Endothelial cell of umbilical vein (primary cell): ENCODE measurements around the gene SLC2A6. TPM values are rescaled to one million over a fixed set of nuclear protein-coding genes. Genes with fewer than 3 reads are reported as not detected.

Experiments
- BruUV-seq: library from RNA; stranded (reverse); fragments of 400-500 nt; replicated peaks from 2 replicates; lab custom pipeline; 2021; lab: Mats Ljungman, UMichigan
- CTCF ChIA-PET: fragments of 300-600, 350-600 bp; sonication (Branson Sonifier 250); formaldehyde crosslinking; loops from one replicate; lab custom pipeline; 2021; ENCODE audit warnings: antibody characterized with exemption, inconsistent platforms; lab: Charles Lee
- POLR2A ChIA-PET: fragments of 300-600, 350-600 bp; sonication (Branson Sonifier 250); formaldehyde crosslinking; loops from one replicate; lab custom pipeline; 2021; ENCODE audit warnings: antibody characterized with exemption, inconsistent platforms; lab: Charles Lee
- DNase-seq: peaks from one replicate; pipeline ENCODE4 v3.0.0-alpha.2; 2011; ENCODE audit warnings: low read depth, low spot score
- FAIRE-seq: peaks from 2 replicates; lab custom pipeline; 2011; peaks lifted over from hg19 to GRCh38; lab: Jason Lieb, UNC
- H2AFZ ChIP-seq: 2 replicates; pipeline ENCODE4 v1.6.0; 2012; ENCODE audit warnings: low read depth, low read length, control low read depth, inconsistent platforms
- H3K27ac ChIP-seq: 2 replicates; pipeline ENCODE4 v1.5.1; 2011; ENCODE audit warnings: low read depth, mild to moderate bottlenecking, control low read depth, low read length, moderate library complexity; ENCODE audit not compliant: insufficient read depth
- H3K27me3 ChIP-seq, 2 experiments: 2 replicates each; pipeline versions ENCODE4 v1.6.0 to v1.6.1; 2011; ENCODE audit warnings: low read length in 2 of 2, mixed read lengths in 1 of 2; ENCODE audit not compliant: control insufficient read depth in 2 of 2, insufficient read depth in 2 of 2
- H3K36me3 ChIP-seq, 2 experiments: 2 replicates in 1 of 2; 3 replicates in 1 of 2; pipeline ENCODE4 v1.5.1; 2011; ENCODE audit warnings: low read length in 2 of 2, mild to moderate bottlenecking in 1 of 2, moderate library complexity in 1 of 2; ENCODE audit not compliant: control insufficient read depth in 2 of 2, insufficient read depth in 2 of 2; ENCODE audit errors: extremely low read depth in 1 of 2
- H3K4me1 ChIP-seq: 3 replicates; pipeline ENCODE4 v1.5.1; 2011; ENCODE audit warnings: mild to moderate bottlenecking, low read length; ENCODE audit not compliant: control insufficient read depth, insufficient read depth; ENCODE audit errors: extremely low read depth
- H3K4me2 ChIP-seq: 2 replicates; pipeline ENCODE4 v1.6.1; 2011; ENCODE audit warnings: low read length, control low read depth, mixed read lengths; ENCODE audit not compliant: insufficient read depth
- H3K4me3 ChIP-seq, 3 experiments: fragments of 200-600 bp in 1 of 3; sonication (generic), shearing (Covaris generic) in 1 of 3; replicated peaks in 1 of 3; 2 replicates each; pipeline ENCODE4 v1.5.1; 2011 to 2016; ENCODE audit warnings: control low read depth in 3 of 3, low read length in 3 of 3, mild to moderate bottlenecking in 2 of 3, inconsistent platforms in 1 of 3, low read depth in 1 of 3, moderate library complexity in 1 of 3; ENCODE audit not compliant: insufficient read depth in 1 of 3
- H3K79me2 ChIP-seq: 2 replicates; pipeline ENCODE4 v1.6.0; 2012; ENCODE audit warnings: low read length, inconsistent platforms; ENCODE audit not compliant: control insufficient read depth, insufficient read depth
- H3K9ac ChIP-seq: replicated peaks from 2 replicates; pipeline ENCODE3; 2011; ENCODE audit warnings: low read length, control low read depth; ENCODE audit not compliant: insufficient read depth; ENCODE audit errors: extremely low read depth
- H3K9me1 ChIP-seq: replicated peaks from 3 replicates; pipeline ENCODE4 v1.6.0; 2011; ENCODE audit warnings: mild to moderate bottlenecking, low read length; ENCODE audit not compliant: control insufficient read depth, insufficient read depth; ENCODE audit errors: extremely low read depth
- H3K9me3 ChIP-seq: replicated peaks from 2 replicates; pipeline ENCODE4 v1.5.1; 2012; ENCODE audit warnings: low read length, inconsistent platforms; ENCODE audit not compliant: control insufficient read depth, insufficient read depth
- H4K20me1 ChIP-seq: replicated peaks from 2 replicates; pipeline ENCODE3; 2011; ENCODE audit warnings: mild to moderate bottlenecking, low read length; ENCODE audit not compliant: control insufficient read depth, insufficient read depth; ENCODE audit errors: extremely low read depth
- CTCF ChIP-seq, 2 donors: IDR thresholded peaks; 1 replicate in 1 of 2; 2 replicates in 1 of 2; pipeline ENCODE4 v1.5.1; 2011; ENCODE audit warnings: low read length in 2 of 2, mild to moderate bottlenecking in 2 of 2, moderate library complexity in 2 of 2, control low read depth in 1 of 2, inconsistent platforms in 1 of 2, low read depth in 1 of 2; ENCODE audit not compliant: insufficient read depth in 1 of 2; ENCODE audit errors: extremely low read depth in 1 of 2
- EZH2 ChIP-seq: IDR thresholded peaks from 2 replicates; pipeline ENCODE4 v1.6.1; 2012; ENCODE audit warnings: borderline replicate concordance, low read depth, mild to moderate bottlenecking, moderate library complexity, low read length, inconsistent platforms; ENCODE audit not compliant: severe bottlenecking
- FOS ChIP-seq: IDR thresholded peaks from 2 replicates; pipeline ENCODE4 v1.6.1; 2011; ENCODE audit warnings: mild to moderate bottlenecking, low read length, moderate library complexity, borderline replicate concordance; ENCODE audit not compliant: insufficient read depth
- GATA2 ChIP-seq: IDR thresholded peaks from 2 replicates; pipeline ENCODE4 v1.7.0; 2011; ENCODE audit warnings: low read depth, mild to moderate bottlenecking, moderate library complexity, mixed read lengths, low read length; ENCODE audit not compliant: insufficient read length, insufficient read depth
- JUN ChIP-seq: IDR thresholded peaks from 2 replicates; pipeline ENCODE4 v1.6.1; 2011; ENCODE audit warnings: borderline replicate concordance, low read depth; ENCODE audit not compliant: insufficient read length, insufficient read depth
- MAX ChIP-seq: IDR thresholded peaks from 2 replicates; pipeline ENCODE4 v1.6.1; 2011; ENCODE audit not compliant: insufficient read depth, insufficient read length
- MYC ChIP-seq: IDR thresholded peaks from one replicate; pipeline ENCODE4 v1.6.1; 2011; ENCODE audit warnings: mild to moderate bottlenecking, low read depth, low read length
- POLR2A ChIP-seq: IDR thresholded peaks from 2 replicates; pipeline ENCODE4 v1.6.1; 2012; ENCODE audit warnings: low read depth, mild to moderate bottlenecking, control low read depth, low read length
- POLR2AphosphoS5 ChIP-seq: IDR thresholded peaks from 2 replicates; pipeline ENCODE4 v1.6.1; 2012; ENCODE audit warnings: low read depth, mild to moderate bottlenecking, control low read depth, low read length, moderate library complexity; ENCODE audit not compliant: insufficient read depth
- dilution Hi-C: fragments of 300-500 bp; cut with MboI; formaldehyde crosslinking; loops from one replicate; pipeline ENCODE4 v1.15.0; 2019; ENCODE audit warnings: low sequenced_read_pairs; ENCODE audit not compliant: extremely low pct_ligation_motif_present
- intact Hi-C: fragments of 100-400 bp; cut with micrococcal nuclease; formaldehyde crosslinking; loops from one replicate; pipeline ENCODE4 v1.10.0; 2022
- polyA plus RNA-seq, 4 experiments: library from polyadenylated mRNA; depleted of rRNA in 3 of 4; stranded (reverse) in 3 of 4; unstranded in 1 of 4; fragments of >200 nt; gene quantifications; 2 replicates each; pipeline versions ENCODE4 v1.2.1 to v1.2.3, GENCODE V29; 2011 to 2012; ENCODE audit warnings: missing spikeins in 1 of 4
- total RNA-seq: library from RNA; stranded (reverse); gene quantifications from 2 replicates; pipeline ENCODE4 v1.2.3, GENCODE V29; 2021

SLC2A6 gene
- total and polyA plus RNA-seq, 2 donors (not counting 3 experiments of a cell fraction or from before 2014, with no cell fraction given) = 35.7 to 39.6 TPM

GRCh38 chr9:133516961-133517350 lies 38.1 kb upstream of the SLC2A6 start:
- H3K27ac ChIP-seq = no peak overlapping the region
- no peaks in the 10 kb centered on the region for H3K27me3 ChIP-seq
- DNase-seq (no peak), FAIRE-seq (no peak)
- H4K20me1 ChIP-seq = no peaks in the 10 kb centered on the region
- H3K4me1 ChIP-seq = no peaks in the 10 kb centered on the region
- H3K4me3 ChIP-seq = no peak overlapping the region
- no peak overlapping the region for H2AFZ ChIP-seq
- no peak overlapping the region for H3K9ac ChIP-seq
- H3K9me1 ChIP-seq = no peaks in the 10 kb centered on the region
- ChIA-PET CTCF (no interaction called here), POLR2A (no interaction called here)
- no TSS peak for BruUV-seq
- H3K9me3 ChIP-seq = no peaks in the 10 kb centered on the region
- H3K4me2 ChIP-seq = no peak overlapping the region
- dilution Hi-C loops (no loop called here), intact Hi-C loops (no loop called here)
- TF ChIP-seq EZH2 (no peak), FOS (no peak), POLR2A (no peak), JUN (no peak), POLR2AphosphoS5 (no peak), MAX (no peak), CTCF (IDR thresholded peaks at IDR 0.05; ENCODE audit: extremely low read depth in 1 of 2, insufficient read depth in 1 of 2, low read depth in 1 of 2, low read length in 2 of 2) (no peak), GATA2 (no peak), MYC (no peak)
- no peaks in the 10 kb centered on the region for H3K36me3 ChIP-seq
- no peaks in the 10 kb centered on the region for H3K79me2 ChIP-seq
